Neuronal stem cell (in vitro differentiated cells): ENCODE data around the gene FBLN1.

Experiments used
- DNase-seq: peaks from one replicate; pipeline ENCODE4 v3.0.0-alpha.2; 2013; ENCODE audit warnings: low spot score
- H2AFZ ChIP-seq: one replicate; pipeline ENCODE4 v1.6.1; 2013; ENCODE audit warnings: mild to moderate bottlenecking, low read length, inconsistent platforms
- H2AK5ac ChIP-seq: 2 replicates; pipeline ENCODE4 v1.6.1; 2013; ENCODE audit warnings: low read depth, mild to moderate bottlenecking, inconsistent platforms, low read length, moderate library complexity, mixed read lengths
- H2BK120ac ChIP-seq: 2 replicates; pipeline ENCODE4 v1.6.1; 2013; ENCODE audit warnings: low read depth, mild to moderate bottlenecking, inconsistent platforms, low read length, moderate library complexity, mixed read lengths
- H2BK12ac ChIP-seq: one replicate; pipeline ENCODE4 v1.6.1; 2013; ENCODE audit warnings: low read length, inconsistent platforms
- H2BK15ac ChIP-seq: 2 replicates; pipeline ENCODE4 v1.6.1; 2013; ENCODE audit warnings: mild to moderate bottlenecking, low read length, inconsistent platforms, mixed read lengths
- H2BK5ac ChIP-seq: one replicate; pipeline ENCODE4 v1.6.1; 2013; ENCODE audit warnings: inconsistent platforms, mild to moderate bottlenecking, low read length, moderate library complexity
- H3K14ac ChIP-seq: one replicate; pipeline ENCODE4 v1.6.1; 2013; ENCODE audit warnings: low read length, inconsistent platforms
- H3K18ac ChIP-seq: 2 replicates; pipeline ENCODE4 v1.6.1; 2013; ENCODE audit warnings: low read length, inconsistent platforms
- H3K23ac ChIP-seq: 2 replicates; pipeline ENCODE4 v1.6.1; 2013; ENCODE audit warnings: low read depth, mild to moderate bottlenecking, mixed read lengths, low read length, inconsistent platforms; ENCODE audit not compliant: poor library complexity
- H3K27ac ChIP-seq: replicated peaks from 3 replicates; pipeline ENCODE4 v1.5.1; 2013; ENCODE audit warnings: low read length, inconsistent platforms
- H3K27me3 ChIP-seq, 3 experiments: 2 replicates each; pipeline ENCODE4 v1.6.1; 2013; ENCODE audit warnings: low read length in 3 of 3, mild to moderate bottlenecking in 2 of 3, inconsistent platforms in 1 of 3, low read depth in 1 of 3, mixed read lengths in 1 of 3, moderate library complexity in 1 of 3; ENCODE audit not compliant: control insufficient read depth in 3 of 3, insufficient read depth in 3 of 3
- H3K36me3 ChIP-seq, 2 donors: replicated peaks in 1 of 2; 2 replicates each; pipeline ENCODE4 v1.6.1; 2013; ENCODE audit warnings: low read length in 2 of 2; ENCODE audit not compliant: control insufficient read depth in 2 of 2, insufficient read depth in 2 of 2
- H3K4ac ChIP-seq: 2 replicates; pipeline ENCODE4 v1.6.1; 2013; ENCODE audit warnings: inconsistent platforms, mild to moderate bottlenecking, low read length, moderate library complexity
- H3K4me1 ChIP-seq, 2 donors: 1 replicate in 1 of 2; 2 replicates in 1 of 2; pipeline ENCODE4 v1.6.1; 2013; ENCODE audit warnings: low read length in 2 of 2, low read depth in 1 of 2; ENCODE audit not compliant: control insufficient read depth in 2 of 2, insufficient read depth in 1 of 2
- H3K4me2 ChIP-seq: one replicate; pipeline ENCODE4 v1.6.1; 2013; ENCODE audit warnings: mild to moderate bottlenecking, low read length, inconsistent platforms; ENCODE audit not compliant: insufficient read depth, poor library complexity, severe bottlenecking
- H3K4me3 ChIP-seq, 2 donors: 2 replicates each; pipeline ENCODE4 v1.5.1; 2013; ENCODE audit warnings: low read length in 2 of 2, mild to moderate bottlenecking in 2 of 2, inconsistent platforms in 1 of 2, moderate library complexity in 1 of 2
- H3K79me1 ChIP-seq: one replicate; pipeline ENCODE4 v1.6.1; 2013; ENCODE audit warnings: low read depth, mild to moderate bottlenecking, inconsistent platforms, low read length, moderate library complexity
- H3K9ac ChIP-seq: one replicate; pipeline ENCODE4 v1.6.1; 2013; ENCODE audit warnings: mild to moderate bottlenecking, low read depth, low read length, inconsistent platforms; ENCODE audit not compliant: poor library complexity
- H3K9me3 ChIP-seq, 2 donors: replicated peaks in 1 of 2; 2 replicates each; pipeline versions ENCODE3 to v1.6.1; 2013; ENCODE audit warnings: low read length in 2 of 2, mild to moderate bottlenecking in 2 of 2, inconsistent platforms in 1 of 2, low read depth in 1 of 2, mixed read lengths in 1 of 2, moderate library complexity in 1 of 2; ENCODE audit not compliant: control insufficient read depth in 2 of 2, insufficient read depth in 1 of 2
- H4K8ac ChIP-seq: one replicate; pipeline ENCODE4 v1.6.1; 2013; ENCODE audit warnings: low read depth, mild to moderate bottlenecking, inconsistent platforms, low read length, moderate library complexity
- H4K91ac ChIP-seq: one replicate; pipeline ENCODE4 v1.6.1; 2013; ENCODE audit warnings: low read length, low read depth, mild to moderate bottlenecking, inconsistent platforms; ENCODE audit not compliant: poor library complexity
- WGBS, 2 donors: extraction: QIAGEN DNeasy Blood & Tissue Kit; methylation state at CpG; one replicate each; pipeline ENCODE4 v1.1.7; 2013; ENCODE audit warnings: missing lambda C conversion rate in 2 of 2, mixed read lengths in 1 of 2; ENCODE audit not compliant: insufficient read length in 2 of 2, insufficient replicate concordance in 1 of 2; ENCODE audit errors: extremely low coverage in 2 of 2; 5-methylcytosine and 5-hydroxymethylcytosine counted together

Gene FBLN1

GRCh38 chr22:45630436-45630835, 127.8 kb downstream of the FBLN1 start:
- H3K9me3 ChIP-seq: no peaks in the 10 kb centered on the region
- H2BK5ac ChIP-seq: no peak overlapping the region
- no CpG with 5 or more reads among the region's 15 CpGs for WGBS, 2 donors

GRCh38 chr22:45631140-45631840, 128.6 kb downstream of the FBLN1 start:
- WGBS, 2 donors: no CpG with 5 or more reads among the region's 12 CpGs
- Histone ChIP-seq H3K23ac (no peak overlapping the region), H3K79me1 (no peaks in the 10 kb centered on the region), H2BK12ac (no peak overlapping the region), H4K91ac (no peak overlapping the region), H2BK15ac (no peak overlapping the region), H3K9ac (no peak overlapping the region), H3K4me2 (no peak overlapping the region), H3K14ac (no peak overlapping the region), H2AFZ (no peak overlapping the region), H3K18ac (no peak overlapping the region), H3K4me1 (peaks cover 10 to 11% of the 10 kb centered on the region in 2 donors), H4K8ac (no peak overlapping the region), H2AK5ac (no peak overlapping the region), H2BK120ac (no peak overlapping the region), H2BK5ac (no peak overlapping the region), H3K27me3 (peaks cover 0 to 58% (median 2%) of the 10 kb centered on the region in 3 experiments), H3K4me3 (no peak overlapping the region), H3K4ac (no peak overlapping the region), H3K36me3 (no peaks in the 10 kb centered on the region), H3K27ac (no peak overlapping the region), H3K9me3 (no peaks in the 10 kb centered on the region)
- no peak for DNase-seq

More at GRCh38 chr22:45630436-45630835, 127.8 kb downstream of the FBLN1 start:
- H3K36me3 ChIP-seq: no peaks in the 10 kb centered on the region
- no peak overlapping the region for H2BK15ac ChIP-seq
- H4K91ac ChIP-seq: no peak overlapping the region
- H2BK12ac ChIP-seq: no peak overlapping the region
- no peak overlapping the region for H3K18ac ChIP-seq
- DNase-seq: no peak
- peaks cover 10 to 11% of the 10 kb centered on the region in 2 donors for H3K4me1 ChIP-seq
- H3K14ac ChIP-seq: no peak overlapping the region
- H3K23ac ChIP-seq: no peak overlapping the region
- H4K8ac ChIP-seq: no peak overlapping the region
- no peaks in the 10 kb centered on the region for H3K79me1 ChIP-seq
- peaks cover 0 to 52% (median 2%) of the 10 kb centered on the region in 3 experiments for H3K27me3 ChIP-seq
- no peak overlapping the region for H3K4ac ChIP-seq
- no peak overlapping the region for H3K4me2 ChIP-seq
- H3K4me3 ChIP-seq: no peak overlapping the region
- no peak overlapping the region for H3K27ac ChIP-seq
- H2AK5ac ChIP-seq: no peak overlapping the region
- no peak overlapping the region for H3K9ac ChIP-seq
- no peak overlapping the region for H2AFZ ChIP-seq
- H2BK120ac ChIP-seq: no peak overlapping the region

DNA sequence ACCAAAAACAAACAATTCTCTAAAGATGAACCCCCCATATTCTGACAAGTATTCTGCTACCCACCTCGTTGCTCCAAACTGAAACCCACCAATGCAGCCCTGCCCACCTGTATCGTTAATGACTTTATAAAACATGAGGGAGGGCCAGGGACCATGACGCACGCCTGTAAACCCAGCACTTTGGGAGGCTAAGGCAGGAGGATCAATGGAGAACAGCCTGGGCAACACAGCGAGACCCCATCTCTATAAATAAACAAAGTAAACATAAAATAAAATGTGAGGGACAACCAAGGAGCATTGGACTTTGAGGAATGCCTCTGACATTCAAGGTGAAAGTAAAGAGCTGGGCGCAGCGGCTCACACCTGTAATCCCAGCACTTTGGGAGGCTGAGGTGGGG, 129.2 kb downstream of the FBLN1 start:
- Histone ChIP-seq H2BK15ac (no peak overlapping the region), H3K79me1 (no peaks in the 10 kb centered on the region), H3K27ac (no peak overlapping the region), H3K4ac (no peak overlapping the region), H2AFZ (no peak overlapping the region), H3K9me3 (no peaks in the 10 kb centered on the region), H3K4me1 (peaks cover 10 to 11% of the 10 kb centered on the region in 2 donors), H2BK12ac (no peak overlapping the region), H3K23ac (no peak overlapping the region), H2AK5ac (no peak overlapping the region), H4K8ac (no peak overlapping the region), H3K9ac (no peak overlapping the region), H3K27me3 (peaks cover 0 to 63% (median 2%) of the 10 kb centered on the region in 3 experiments), H2BK5ac (no peak overlapping the region), H3K18ac (no peak overlapping the region), H3K4me3 (no peak overlapping the region), H3K4me2 (no peak overlapping the region), H2BK120ac (no peak overlapping the region), H4K91ac (no peak overlapping the region), H3K14ac (no peak overlapping the region), H3K36me3 (no peaks in the 10 kb centered on the region)
- DNase-seq: no peak
- no CpG with 5 or more reads among the region's 7 CpGs for whole genome bisulfite sequencing, 2 donors

DNA sequence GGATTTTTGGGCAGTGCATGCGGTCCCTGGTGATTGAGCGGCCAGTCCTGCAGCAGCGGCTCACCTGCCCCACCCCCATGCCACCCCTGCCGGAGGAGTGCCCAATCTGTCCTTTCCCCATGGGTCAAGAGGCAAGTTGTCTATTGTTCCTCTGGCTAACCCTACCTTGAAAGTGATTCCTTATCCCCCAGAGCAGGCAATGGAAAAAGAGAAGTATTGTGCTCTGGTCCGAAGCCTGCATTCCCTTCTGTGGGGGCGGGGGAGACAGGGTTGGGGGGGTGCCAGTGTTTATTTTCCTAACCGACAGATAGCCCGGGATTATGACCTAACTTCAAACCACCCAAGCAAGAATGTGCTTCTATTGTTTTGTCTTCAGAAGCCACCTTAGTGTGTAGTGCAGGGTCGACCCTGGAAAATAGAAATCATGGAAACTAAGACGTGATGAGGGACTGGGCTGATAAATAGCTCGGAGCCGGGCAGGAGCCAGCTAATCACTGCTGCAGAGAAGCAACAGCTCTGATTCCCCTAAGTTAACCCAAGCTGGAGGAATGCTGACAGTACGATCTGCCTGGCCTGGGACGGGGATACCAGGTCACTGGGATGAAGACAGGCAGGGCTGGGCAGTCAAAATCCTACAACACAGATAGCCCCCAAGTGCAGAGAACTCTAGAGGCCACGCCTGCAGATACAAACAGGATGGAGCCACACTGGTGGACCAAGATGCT, 130.3 kb downstream of the FBLN1 start:
- H3K79me1 ChIP-seq: no peaks in the 10 kb centered on the region
- H2BK120ac ChIP-seq: no peak overlapping the region
- no peak overlapping the region for H3K14ac ChIP-seq
- DNase-seq: no peak
- H3K27ac ChIP-seq: no peak overlapping the region
- no peak overlapping the region for H2BK12ac ChIP-seq
- no peak overlapping the region for H3K4me3 ChIP-seq
- H3K23ac ChIP-seq: peak overlapping the region; percentile 28
- no peak overlapping the region for H3K4ac ChIP-seq
- H3K18ac ChIP-seq: peak overlapping the region; percentile 35
- H2BK5ac ChIP-seq: no peak overlapping the region
- H3K27me3 ChIP-seq: peaks cover 0 to 64% (median 2%) of the 10 kb centered on the region in 3 experiments
- peaks cover 10 to 11% of the 10 kb centered on the region in 2 donors for H3K4me1 ChIP-seq
- H3K9ac ChIP-seq: no peak overlapping the region
- no peak overlapping the region for H4K91ac ChIP-seq
- H2BK15ac ChIP-seq: no peak overlapping the region
- no peak overlapping the region for H3K4me2 ChIP-seq
- H3K9me3 ChIP-seq: no peaks in the 10 kb centered on the region
- H4K8ac ChIP-seq: no peak overlapping the region
- H3K36me3 ChIP-seq: no peaks in the 10 kb centered on the region
- WGBS, 2 donors: no CpG with 5 or more reads among the region's 15 CpGs
- H2AK5ac ChIP-seq: no peak overlapping the region
- H2AFZ ChIP-seq: peak overlapping the region; percentile 46
